H9 (cell line): ENCODE data around the gene OR2AE1. TPM values are rescaled to one million over a fixed set of nuclear protein-coding genes. Genes with fewer than 3 reads are reported as not detected.

Experiments used
- DNase-seq: peaks from one replicate; pipeline ENCODE4 v3.0.0-alpha.2; 2017
- H2AFZ ChIP-seq: one replicate; pipeline ENCODE4 v1.6.1; 2013; ENCODE audit warnings: mild to moderate bottlenecking, low read length, control low read depth, moderate library complexity
- H2AK5ac ChIP-seq: 2 replicates; pipeline ENCODE4 v1.6.1; 2013; ENCODE audit warnings: low read length, control low read depth, mixed read lengths; ENCODE audit not compliant: insufficient read length
- H2BK120ac ChIP-seq: one replicate; pipeline ENCODE4 v1.6.1; 2013; ENCODE audit warnings: low read depth, mild to moderate bottlenecking, low read length, control low read depth, inconsistent platforms; ENCODE audit not compliant: poor library complexity, severe bottlenecking
- H2BK12ac ChIP-seq: 2 replicates; pipeline ENCODE4 v1.6.1; 2013; ENCODE audit warnings: low read length, control low read depth, mixed read lengths, low read depth; ENCODE audit not compliant: insufficient read length
- H2BK15ac ChIP-seq: 2 replicates; pipeline ENCODE4 v1.6.1; 2013; ENCODE audit warnings: low read depth, low read length, control low read depth
- H2BK20ac ChIP-seq: one replicate; pipeline ENCODE4 v1.6.1; 2013; ENCODE audit warnings: low read depth, mild to moderate bottlenecking, low read length, control low read depth, inconsistent platforms; ENCODE audit not compliant: poor library complexity, severe bottlenecking
- H2BK5ac ChIP-seq: 2 replicates; pipeline ENCODE4 v1.6.1; 2013; ENCODE audit warnings: low read length, control low read depth, mixed read lengths; ENCODE audit not compliant: insufficient read length
- H3K14ac ChIP-seq: 2 replicates; pipeline ENCODE4 v1.6.1; 2013; ENCODE audit warnings: low read length, control low read depth; ENCODE audit not compliant: insufficient read depth
- H3K18ac ChIP-seq: 2 replicates; pipeline ENCODE4 v1.6.1; 2013; ENCODE audit warnings: low read depth, mild to moderate bottlenecking, mixed read lengths, low read length, control low read depth; ENCODE audit not compliant: insufficient read length
- H3K23ac ChIP-seq: 2 replicates; pipeline ENCODE4 v1.6.1; 2013; ENCODE audit warnings: low read length, control low read depth, mixed read lengths, low read depth; ENCODE audit not compliant: insufficient read length
- H3K23me2 ChIP-seq: 2 replicates; pipeline ENCODE4 v1.6.1; 2013; ENCODE audit warnings: low read depth, mild to moderate bottlenecking, mixed read lengths, low read length, control low read depth; ENCODE audit not compliant: insufficient read length, poor library complexity, severe bottlenecking
- H3K27ac ChIP-seq: 2 replicates; pipeline ENCODE4 v1.5.1; 2013; ENCODE audit warnings: low read length, control low read depth, mixed read lengths, low read depth; ENCODE audit not compliant: insufficient read length
- H3K27me3 ChIP-seq: 2 replicates; pipeline ENCODE4 v1.6.1; 2013; ENCODE audit warnings: low read length, control low read depth, inconsistent platforms; ENCODE audit not compliant: insufficient read depth
- H3K4ac ChIP-seq: 2 replicates; pipeline ENCODE4 v1.6.1; 2013; ENCODE audit warnings: low read depth, mild to moderate bottlenecking, control low read depth, inconsistent platforms, low read length, moderate library complexity
- H3K4me1 ChIP-seq: 2 replicates; pipeline ENCODE4 v1.6.1; 2013; ENCODE audit warnings: low read length, control low read depth, inconsistent platforms; ENCODE audit not compliant: insufficient read depth
- H3K4me2 ChIP-seq: 2 replicates; pipeline ENCODE4 v1.6.1; 2013; ENCODE audit warnings: low read length, control low read depth, mixed read lengths; ENCODE audit not compliant: insufficient read length, insufficient read depth
- H3K56ac ChIP-seq: 2 replicates; pipeline ENCODE4 v1.6.1; 2013; ENCODE audit warnings: low read depth, mild to moderate bottlenecking, mixed read lengths, low read length, control low read depth; ENCODE audit not compliant: insufficient read length
- H3K79me1 ChIP-seq: 2 replicates; pipeline ENCODE4 v1.6.1; 2013; ENCODE audit warnings: low read depth, mild to moderate bottlenecking, moderate library complexity, low read length, control low read depth, inconsistent platforms; ENCODE audit not compliant: insufficient read depth, poor library complexity, severe bottlenecking
- H3K79me2 ChIP-seq: 2 replicates; pipeline ENCODE4 v1.6.1; 2013; ENCODE audit warnings: low read length, control low read depth, inconsistent platforms; ENCODE audit not compliant: insufficient read depth
- H3K9ac ChIP-seq: 2 replicates; pipeline ENCODE4 v1.6.1; 2013; ENCODE audit warnings: low read length, control low read depth, mixed read lengths; ENCODE audit not compliant: insufficient read length; ENCODE audit errors: extremely low read depth
- H3K9me3 ChIP-seq: one replicate; pipeline ENCODE4 v1.6.1; 2013; ENCODE audit warnings: low read depth, low read length, inconsistent platforms; ENCODE audit not compliant: control insufficient read depth
- H3T11ph ChIP-seq: one replicate; pipeline ENCODE4 v1.6.1; 2013; ENCODE audit warnings: mild to moderate bottlenecking, low read length, control low read depth, inconsistent platforms
- H4K20me1 ChIP-seq: one replicate; pipeline ENCODE4 v1.6.1; 2013; ENCODE audit not compliant: control insufficient read depth, insufficient read length, insufficient read depth
- H4K5ac ChIP-seq: 2 replicates; pipeline ENCODE4 v1.6.1; 2013; ENCODE audit warnings: low read depth, mild to moderate bottlenecking, mixed read lengths, low read length, control low read depth; ENCODE audit not compliant: insufficient read length
- H4K8ac ChIP-seq: replicated peaks from 2 replicates; pipeline ENCODE4 v1.6.1; 2013; ENCODE audit warnings: low read length, control low read depth, mixed read lengths, low read depth; ENCODE audit not compliant: insufficient read length
- H4K91ac ChIP-seq: 2 replicates; pipeline ENCODE4 v1.6.1; 2013; ENCODE audit warnings: low read depth, mild to moderate bottlenecking, moderate library complexity, mixed read lengths, low read length, control low read depth; ENCODE audit not compliant: insufficient read length
- H3K27ac Mint-ChIP-seq, 3 experiments: 2 replicates in 2 of 3; 3 replicates in 1 of 3; pipeline ENCODE4 v1.8.0; 2020 to 2021; ENCODE audit warnings: mixed read lengths in 3 of 3, mild to moderate bottlenecking in 1 of 3, moderate library complexity in 1 of 3
- H3K27me3 Mint-ChIP-seq: 2 replicates; pipeline ENCODE4 v1.8.0; 2021; ENCODE audit warnings: low read depth, mild to moderate bottlenecking, moderate library complexity, mixed read lengths
- H3K36me3 Mint-ChIP-seq, 3 experiments: 2 replicates in 2 of 3; 3 replicates in 1 of 3; pipeline ENCODE4 v1.8.0; 2020 to 2021; ENCODE audit warnings: low read depth in 3 of 3, mixed read lengths in 3 of 3; ENCODE audit not compliant: insufficient read depth in 1 of 3
- H3K4me1 Mint-ChIP-seq, 2 experiments: 2 replicates each; pipeline ENCODE4 v1.8.0; 2020; ENCODE audit warnings: mixed read lengths in 2 of 2
- H3K4me3 Mint-ChIP-seq, 2 experiments: 2 replicates in 1 of 2; 3 replicates in 1 of 2; pipeline ENCODE4 v1.8.0; 2020 to 2021; ENCODE audit warnings: mild to moderate bottlenecking in 2 of 2, mixed read lengths in 2 of 2, moderate library complexity in 1 of 2
- H3K9me3 Mint-ChIP-seq, 2 experiments: 2 replicates in 1 of 2; 3 replicates in 1 of 2; pipeline ENCODE4 v1.8.0; 2020; ENCODE audit warnings: mild to moderate bottlenecking in 2 of 2, mixed read lengths in 2 of 2, moderate library complexity in 1 of 2
- WGBS: extraction: QIAGEN DNeasy Blood & Tissue Kit; methylation state at CpG from one replicate; pipeline ENCODE4 v1.1.7; 2013; ENCODE audit warnings: missing lambda C conversion rate, low lambda C conversion rate, mixed read lengths; ENCODE audit not compliant: insufficient read length; ENCODE audit errors: extremely low coverage; 5-methylcytosine and 5-hydroxymethylcytosine counted together
- total RNA-seq: library from RNA; stranded (reverse); gene quantifications from 2 replicates; pipeline ENCODE4 v1.2.1, GENCODE V29; 2021
- TF ChIP-seq, protein P1 (sequence below): fragments of 200-600 bp; sonication (generic); conservative IDR thresholded peaks from 3 replicates; pipeline ENCODE4 v1.8.0; 2021; ENCODE audit warnings: antibody characterized with exemption, mild to moderate bottlenecking

Gene OR2AE1
- total RNA-seq, 1 experiment from 2014 or later = not detected

DNA sequence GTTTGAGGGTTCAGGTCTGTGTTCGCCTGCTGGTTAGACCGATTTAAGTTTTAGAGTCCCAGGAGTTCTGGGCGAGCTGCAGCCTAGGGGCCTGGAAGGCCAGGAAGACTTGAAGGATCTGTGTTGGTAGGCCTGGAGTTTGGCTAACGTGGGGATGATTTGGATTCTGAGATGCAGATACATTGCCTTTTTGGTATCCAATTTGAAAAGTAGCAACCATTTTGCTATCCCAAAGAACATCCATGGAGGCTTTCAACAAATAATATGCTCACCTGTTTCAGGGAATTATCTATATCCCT, 42.9 kb upstream of the OR2AE1 start:
- H2BK12ac ChIP-seq = no peak overlapping the region
- peaks cover 5% of the 10 kb centered on the region for H3K27me3 Mint-ChIP-seq
- H4K5ac ChIP-seq = no peak overlapping the region
- H4K20me1 ChIP-seq = no peaks in the 10 kb centered on the region
- 0 out of 4 replicates have a peak, but pooled peaks cover 0 to 2% of the 10 kb centered on the region in 2 experiments for H3K4me1 Mint-ChIP-seq
- no peaks in the 10 kb centered on the region for H3K23me2 ChIP-seq
- no peak for DNase-seq
- peaks cover 19 to 30% (median 22%) of the 10 kb centered on the region in 3 experiments for H3K36me3 Mint-ChIP-seq
- no peak overlapping the region for H2BK5ac ChIP-seq
- no peak overlapping the region for H3T11ph ChIP-seq
- no peak overlapping the region for H2AK5ac ChIP-seq
- H2AFZ ChIP-seq = no peak overlapping the region
- H3K4ac ChIP-seq = no peak overlapping the region
- no peaks in the 10 kb centered on the region for H3K79me2 ChIP-seq
- TF ChIP-seq, protein P1, sequence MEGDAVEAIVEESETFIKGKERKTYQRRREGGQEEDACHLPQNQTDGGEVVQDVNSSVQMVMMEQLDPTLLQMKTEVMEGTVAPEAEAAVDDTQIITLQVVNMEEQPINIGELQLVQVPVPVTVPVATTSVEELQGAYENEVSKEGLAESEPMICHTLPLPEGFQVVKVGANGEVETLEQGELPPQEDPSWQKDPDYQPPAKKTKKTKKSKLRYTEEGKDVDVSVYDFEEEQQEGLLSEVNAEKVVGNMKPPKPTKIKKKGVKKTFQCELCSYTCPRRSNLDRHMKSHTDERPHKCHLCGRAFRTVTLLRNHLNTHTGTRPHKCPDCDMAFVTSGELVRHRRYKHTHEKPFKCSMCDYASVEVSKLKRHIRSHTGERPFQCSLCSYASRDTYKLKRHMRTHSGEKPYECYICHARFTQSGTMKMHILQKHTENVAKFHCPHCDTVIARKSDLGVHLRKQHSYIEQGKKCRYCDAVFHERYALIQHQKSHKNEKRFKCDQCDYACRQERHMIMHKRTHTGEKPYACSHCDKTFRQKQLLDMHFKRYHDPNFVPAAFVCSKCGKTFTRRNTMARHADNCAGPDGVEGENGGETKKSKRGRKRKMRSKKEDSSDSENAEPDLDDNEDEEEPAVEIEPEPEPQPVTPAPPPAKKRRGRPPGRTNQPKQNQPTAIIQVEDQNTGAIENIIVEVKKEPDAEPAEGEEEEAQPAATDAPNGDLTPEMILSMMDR = no peak
- peak overlapping the region; percentile 75 for H3K4me3 Mint-ChIP-seq
- H3K27me3 ChIP-seq = no peaks in the 10 kb centered on the region
- peaks cover 8% of the 10 kb centered on the region for H3K9me3 ChIP-seq
- H3K4me1 ChIP-seq = no peaks in the 10 kb centered on the region
- no peak overlapping the region for H3K27ac ChIP-seq
- H2BK15ac ChIP-seq = no peak overlapping the region
- H2BK120ac ChIP-seq = no peak overlapping the region
- H4K8ac ChIP-seq = no peak overlapping the region
- H3K56ac ChIP-seq = no peak overlapping the region
- no peak overlapping the region for H4K91ac ChIP-seq
- H3K9me3 Mint-ChIP-seq = peaks cover 25 to 26% of the 10 kb centered on the region in 2 experiments
- H2BK20ac ChIP-seq = no peak overlapping the region
- H3K4me2 ChIP-seq = peak overlapping the region; percentile 30
- no CpG with 5 or more reads among the region's 4 CpGs for WGBS
- H3K14ac ChIP-seq = no peak overlapping the region
- H3K27ac Mint-ChIP-seq = peak overlapping the region in 2 of 3 experiments; percentile 31 to 80; a peak in 3 of 7 replicates
- no peak overlapping the region for H3K18ac ChIP-seq
- H3K79me1 ChIP-seq = no peaks in the 10 kb centered on the region
- H3K23ac ChIP-seq = no peak overlapping the region
- no peak overlapping the region for H3K9ac ChIP-seq
